Renal cortical epithelial cell (primary cell): ENCODE measurements around the gene FAM222B. TPM values are rescaled to one million over a fixed set of nuclear protein-coding genes. Genes with fewer than 3 reads are reported as not detected.
"Not testable (repeated sequence)": the region's sequence is repeated elsewhere in the genome, so short reads cannot be mapped to it uniquely, and the experiment has no call there.

Experiments
- DNase-seq: peaks from one replicate; pipeline ENCODE4 v3.0.0-alpha.2; 2011; ENCODE audit warnings: low read depth
- total RNA-seq: library from RNA; depleted of rRNA; stranded (reverse); fragments of >200 nt; gene quantifications from 2 replicates; pipeline ENCODE4 v1.2.3, GENCODE V29; 2014

FAM222B gene
- total RNA-seq, 1 donor from 2014 or later, result 14.9 TPM

DNA sequence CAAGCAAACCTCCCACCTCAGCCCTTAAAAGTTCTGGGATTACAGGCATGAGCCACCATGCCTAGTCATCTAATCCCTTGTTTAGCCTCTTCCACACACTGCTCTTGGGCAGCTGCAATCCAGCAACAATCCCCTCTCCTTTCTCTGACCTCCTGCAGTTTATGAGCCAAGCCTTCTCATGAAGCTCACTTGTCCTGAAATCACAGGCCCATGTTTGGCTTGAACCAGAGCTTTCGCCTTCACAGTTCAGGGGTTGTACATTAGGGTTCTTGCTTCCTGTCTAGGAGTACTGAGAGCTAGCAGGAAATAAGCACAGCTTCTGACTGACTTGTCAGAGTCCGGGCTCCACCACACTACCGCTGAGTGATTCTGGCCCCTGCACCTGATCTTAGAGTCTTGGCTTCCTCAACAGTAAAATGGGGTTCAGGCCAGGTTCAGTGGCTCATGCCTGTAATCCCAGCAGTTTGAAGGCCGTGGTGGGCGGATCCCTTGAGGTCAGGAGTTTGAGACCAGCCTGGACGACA lies 28.5 kb upstream of the FAM222B start:
- DNase-seq, result no peak

- DNase-seq, result no peak
Observed at GRCh38 chr17:28867276-28867675, 24.7 kb upstream of the FAM222B start.

GRCh38 chr17:28865946-28866752 lies 23.6 kb upstream of the FAM222B start:
- DNase-seq, result no peak

DNA sequence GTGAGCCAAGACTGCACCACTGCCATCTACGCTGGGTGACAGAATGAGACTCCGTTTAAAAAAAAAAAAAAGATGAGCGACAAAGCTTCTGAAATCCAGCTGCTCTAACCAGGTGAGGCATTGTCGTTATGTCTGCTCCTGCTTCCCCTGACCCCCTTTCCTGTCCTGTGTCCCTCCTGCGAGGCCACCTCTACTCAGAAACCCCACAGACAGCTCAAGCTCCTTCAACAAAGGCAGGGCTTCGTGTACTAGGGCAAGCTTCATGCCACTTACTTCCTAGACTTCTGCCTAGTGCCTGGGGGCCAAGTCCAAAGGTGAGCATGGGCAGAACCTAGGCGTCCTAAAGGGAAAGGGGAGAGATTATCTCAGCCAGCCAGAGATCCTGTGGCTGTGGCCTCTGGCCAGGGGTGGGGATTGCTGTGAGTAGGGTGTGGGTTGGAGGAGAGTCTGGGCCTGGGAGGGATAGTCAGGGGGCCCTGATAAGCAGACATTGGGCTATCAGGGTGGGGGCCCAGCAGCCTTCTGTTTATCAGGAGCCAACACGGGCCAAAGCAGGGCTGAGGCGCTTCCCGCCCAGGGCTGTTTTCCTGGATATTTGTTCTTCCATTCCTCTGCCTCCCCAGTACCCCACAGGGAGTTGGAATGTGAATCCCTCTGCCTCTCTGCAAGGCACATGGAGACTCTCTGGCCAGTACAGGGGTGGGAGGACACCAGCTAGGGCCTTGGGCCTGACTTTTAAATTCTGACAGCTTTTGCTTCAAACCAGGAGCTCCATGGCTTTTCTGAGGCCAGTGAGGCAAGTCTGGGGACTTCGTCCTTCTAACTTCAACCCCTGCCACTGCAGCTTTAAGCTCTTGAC lies 22.6 kb upstream of the FAM222B start:
- DNase-seq, result no peak

DNA sequence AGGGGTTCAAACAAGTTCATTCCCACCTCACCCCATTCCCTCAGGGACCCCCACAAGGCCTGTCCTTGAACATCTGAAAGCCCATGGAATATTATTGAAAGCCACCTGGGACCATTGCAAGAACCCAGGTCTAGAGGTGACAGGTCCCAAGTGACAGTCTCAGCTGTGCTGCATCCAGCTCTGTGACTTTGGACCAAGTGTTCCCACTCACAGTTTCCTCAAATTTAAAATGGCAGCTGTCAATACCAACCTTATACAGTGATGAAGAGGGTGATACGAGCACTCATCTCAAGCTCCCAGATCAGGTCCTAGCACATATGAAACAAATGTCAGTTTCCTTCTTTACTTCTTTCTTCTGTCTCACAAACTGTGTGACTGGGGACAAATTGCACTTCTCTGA lies 21.4 kb upstream of the FAM222B start:
- no peak for DNase-seq

DNA sequence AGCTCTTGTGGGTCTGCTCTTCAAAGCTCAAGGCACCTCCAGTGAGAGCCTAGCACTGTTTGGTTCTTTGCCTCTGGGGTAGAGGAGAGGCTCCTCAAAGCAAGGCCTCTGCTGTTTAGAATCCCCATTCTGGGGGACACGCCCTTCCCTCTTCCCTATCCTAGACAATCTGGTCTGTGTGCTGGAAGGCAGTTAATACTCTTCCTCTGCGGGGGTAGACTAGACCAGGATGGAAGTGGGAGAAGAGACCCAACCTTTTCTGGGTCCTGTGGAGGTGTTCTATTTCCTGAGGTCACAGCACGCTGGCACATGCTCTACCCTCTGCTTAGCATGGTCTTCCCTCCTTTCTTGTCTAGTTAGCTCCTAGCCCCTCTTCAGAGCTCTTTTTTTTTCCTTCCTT lies 20.0 kb upstream of the FAM222B start:
- no peak for DNase-seq

DNA sequence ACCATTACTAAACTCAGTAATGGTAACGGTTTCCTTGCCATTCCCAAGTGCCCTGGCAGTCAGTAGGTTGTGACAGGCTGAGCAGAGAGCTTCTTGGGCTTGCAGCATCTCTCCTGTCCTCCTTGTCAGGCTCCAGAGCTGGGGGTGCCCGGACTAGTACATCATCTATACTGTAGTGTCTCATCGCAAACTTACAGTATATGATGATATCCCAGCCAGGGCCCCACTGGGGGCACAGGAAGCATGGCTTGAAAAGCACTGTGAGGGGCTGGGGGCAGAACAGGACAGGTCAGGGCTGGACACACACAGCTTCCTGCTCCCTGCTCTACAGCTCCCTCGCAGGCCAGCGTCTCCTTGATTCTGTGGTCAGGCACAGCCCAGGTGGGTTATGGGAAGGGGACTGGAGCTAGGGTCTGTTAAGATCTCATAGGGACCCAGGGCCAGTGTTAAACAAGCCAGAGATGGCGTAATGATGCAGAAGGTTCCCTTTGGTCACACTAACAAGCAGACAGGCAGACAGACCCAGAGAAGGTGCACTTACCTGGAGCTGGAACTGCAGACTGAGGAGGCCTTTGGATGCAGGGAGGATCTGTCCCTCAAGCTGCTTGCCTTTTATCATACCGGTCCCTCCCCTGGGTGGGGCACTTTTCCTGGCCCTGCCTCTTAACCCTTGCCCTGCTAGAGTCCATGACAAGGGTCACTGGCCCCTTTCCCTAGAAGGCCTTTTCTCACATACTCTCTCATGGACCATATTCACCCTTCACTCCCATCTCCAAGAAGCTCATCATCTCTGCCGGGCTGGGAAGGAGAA lies 19.0 kb upstream of the FAM222B start:
- DNase-seq, result no peak

- no peak for DNase-seq
Observed at GRCh38 chr17:28860363-28860808, 17.8 kb upstream of the FAM222B start.

DNA sequence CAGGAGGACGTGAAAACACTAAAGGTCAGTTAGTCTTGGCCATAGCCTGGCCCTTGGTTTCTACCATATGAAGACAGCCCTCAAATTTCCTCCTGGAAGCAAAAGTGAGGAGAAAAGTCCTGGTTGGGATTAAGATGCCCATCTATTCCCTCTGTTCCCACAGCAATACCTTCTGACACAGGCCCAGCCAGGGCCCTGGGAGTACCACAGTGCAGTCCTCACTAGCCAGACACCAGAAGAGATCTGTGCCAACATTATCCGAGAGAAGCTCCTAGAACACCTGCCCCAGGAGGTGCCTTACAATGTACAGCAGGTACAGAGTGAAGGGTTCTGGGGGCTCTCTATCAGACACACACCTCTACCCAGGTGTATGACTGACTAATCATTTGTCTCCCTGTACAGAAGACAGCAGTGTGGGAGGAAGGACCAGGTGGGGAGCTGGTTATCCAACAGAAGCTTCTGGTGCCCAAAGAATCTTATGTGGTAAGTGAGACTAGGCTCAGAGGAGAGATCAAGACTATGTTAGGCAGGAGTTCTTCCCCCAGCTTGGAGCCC lies 16.3 kb upstream of the FAM222B start:
- DNase-seq, result no peak

DNA sequence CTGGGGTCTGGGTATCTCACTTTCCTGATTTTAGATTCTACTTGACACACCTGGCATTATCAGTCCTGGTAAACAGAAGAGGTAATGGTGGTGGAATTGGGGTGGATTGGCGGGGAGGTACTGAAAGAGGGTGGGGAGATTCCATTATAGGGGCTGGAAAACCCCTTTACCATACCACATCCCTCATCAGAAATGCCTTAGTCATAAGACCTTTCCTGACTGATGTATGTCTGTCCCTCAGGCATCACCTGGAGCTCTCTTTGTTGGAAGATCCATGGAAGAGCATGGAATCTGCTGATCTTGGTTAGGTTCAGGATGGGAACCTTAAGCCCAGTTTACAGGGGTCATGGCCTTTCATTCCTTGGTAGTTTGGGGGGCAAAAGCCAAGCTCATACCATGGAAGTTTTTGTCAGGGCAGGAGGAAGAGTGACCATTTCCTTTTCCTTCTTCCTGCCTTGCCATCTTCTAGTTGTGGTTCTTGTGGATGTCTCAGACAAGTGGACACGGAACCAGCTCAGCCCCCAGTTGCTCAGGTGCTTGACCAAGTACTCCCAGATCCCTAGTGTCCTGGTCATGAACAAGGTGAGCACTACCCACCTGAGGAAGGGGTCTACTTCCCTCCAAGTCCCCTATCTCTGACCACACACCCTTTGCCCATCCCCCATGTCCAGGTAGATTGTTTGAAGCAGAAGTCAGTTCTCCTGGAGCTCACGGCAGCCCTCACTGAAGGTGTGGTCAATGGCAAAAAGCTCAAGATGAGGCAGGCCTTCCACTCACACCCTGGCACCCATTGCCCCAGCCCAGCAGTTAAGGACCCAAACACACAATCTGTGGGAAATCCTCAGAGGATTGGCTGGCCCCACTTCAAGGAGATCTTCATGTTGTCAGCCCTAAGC lies 15.6 kb upstream of the FAM222B start:
- no peak for DNase-seq

GRCh38 chr17:28856028-28856574 lies 13.5 kb upstream of the FAM222B start:
- no peak for DNase-seq

- DNase-seq, result no peak
Observed at GRCh38 chr17:28855336-28855679, 12.7 kb upstream of the FAM222B start.

DNA sequence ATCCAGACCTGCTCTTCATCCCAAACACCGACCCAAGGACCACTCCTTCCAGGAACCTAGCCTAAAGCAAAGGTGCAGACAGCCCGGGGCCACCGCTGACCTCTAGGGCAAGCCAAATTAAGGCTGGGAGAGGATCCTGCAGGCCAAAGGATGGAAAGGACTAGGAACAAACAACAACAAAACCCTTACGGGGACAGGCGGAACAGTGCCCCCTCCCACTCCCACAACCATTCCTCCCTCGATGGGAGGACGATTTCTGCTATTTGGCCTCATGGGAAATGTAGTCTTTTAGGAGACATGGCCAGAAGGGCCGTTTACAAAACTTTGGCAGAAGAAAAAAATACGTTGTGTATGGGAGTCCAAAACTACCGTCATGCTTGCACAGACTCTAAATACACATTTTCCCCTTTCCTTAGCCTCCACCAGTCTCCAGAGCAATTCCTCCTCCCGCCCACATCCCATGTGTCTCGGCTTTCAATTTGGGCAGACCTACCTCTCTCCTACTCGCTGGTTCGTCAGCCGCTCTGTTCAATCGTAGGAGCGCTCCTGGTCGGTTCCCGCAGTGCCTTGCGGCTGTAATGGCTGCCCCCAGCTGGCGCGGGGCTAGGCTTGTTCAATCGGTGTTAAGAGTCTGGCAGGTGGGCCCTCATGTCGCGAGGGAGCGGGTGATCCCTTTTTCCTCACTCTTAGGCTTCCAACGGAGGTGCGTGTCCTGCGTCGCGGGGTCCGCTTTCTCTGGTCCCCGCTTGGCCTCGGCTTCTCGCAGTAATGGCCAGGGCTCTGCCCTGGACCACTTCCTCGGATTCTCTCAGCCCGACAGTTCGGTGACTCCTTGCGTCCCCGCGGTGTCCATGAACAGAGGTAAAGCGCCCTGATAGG lies 12.1 kb upstream of the FAM222B start, which contains the start of gene ERAL1:
TSS of gene ERAL1 (plus strand) at position 560 of the 879 bp plus-strand sequence. CDS start at position 579, 19 bp downstream.
- DNase-seq, result peak; percentile 81

DNA sequence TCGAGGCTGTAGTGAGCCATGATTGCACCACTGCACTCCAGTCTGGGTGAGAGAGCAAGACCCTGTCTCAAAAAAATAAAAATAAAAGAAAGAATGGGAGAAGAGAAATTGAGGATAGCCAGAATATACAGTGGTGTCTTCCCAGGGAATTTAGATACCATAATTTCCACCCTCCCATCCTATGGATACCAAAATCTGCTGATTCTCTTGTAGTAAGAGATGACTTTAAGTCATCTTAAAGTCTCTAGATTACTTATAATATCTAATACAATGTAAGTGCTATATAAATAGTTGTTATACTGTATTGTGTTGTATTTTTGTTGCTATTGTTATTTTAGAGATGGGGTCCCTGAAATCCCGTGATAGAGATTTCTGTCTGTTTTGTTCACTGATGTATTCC lies 10.7 kb upstream of the FAM222B start:
- DNase-seq, result no peak

DNA sequence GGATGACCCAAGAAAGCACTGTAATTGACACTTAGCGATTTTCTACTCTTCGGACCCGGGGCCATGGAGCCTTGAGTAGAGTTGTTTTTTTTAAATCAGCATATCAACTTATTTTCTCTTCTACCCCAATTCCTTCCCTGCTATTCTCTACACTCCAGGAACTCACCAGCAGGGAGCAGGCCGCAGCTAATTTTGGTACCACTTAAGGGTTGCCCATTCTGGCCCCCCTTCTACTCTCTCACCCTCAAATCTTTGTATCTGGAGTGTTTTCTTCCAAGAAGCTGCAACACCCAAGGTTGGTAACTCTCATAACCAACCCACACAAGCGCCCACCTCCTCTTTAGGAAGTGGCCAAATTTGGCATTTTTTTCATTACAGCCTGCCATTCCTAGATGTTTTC lies 6.7 kb upstream of the FAM222B start:
- DNase-seq, result no peak

DNA sequence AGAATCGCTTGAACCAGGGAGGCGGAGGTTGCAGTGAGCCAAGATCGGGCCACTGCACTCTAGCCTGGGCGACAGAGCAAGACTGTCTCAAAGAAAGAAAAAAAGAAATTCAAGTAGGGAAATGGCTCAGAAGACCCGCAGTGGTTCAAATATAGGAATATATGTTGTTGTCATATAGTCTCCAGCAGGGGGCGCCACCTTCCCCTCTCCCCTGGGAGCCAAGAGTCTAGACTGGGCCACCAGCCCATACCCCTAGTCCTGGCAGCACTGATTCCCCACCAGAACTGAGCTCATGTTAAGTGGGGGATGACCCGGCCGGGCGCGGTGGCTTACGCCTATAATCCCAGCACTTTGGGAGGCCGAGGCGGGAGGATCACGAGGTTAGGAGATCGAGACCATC lies 6.1 kb upstream of the FAM222B start:
- DNase-seq, result not testable (repeated sequence)

DNA sequence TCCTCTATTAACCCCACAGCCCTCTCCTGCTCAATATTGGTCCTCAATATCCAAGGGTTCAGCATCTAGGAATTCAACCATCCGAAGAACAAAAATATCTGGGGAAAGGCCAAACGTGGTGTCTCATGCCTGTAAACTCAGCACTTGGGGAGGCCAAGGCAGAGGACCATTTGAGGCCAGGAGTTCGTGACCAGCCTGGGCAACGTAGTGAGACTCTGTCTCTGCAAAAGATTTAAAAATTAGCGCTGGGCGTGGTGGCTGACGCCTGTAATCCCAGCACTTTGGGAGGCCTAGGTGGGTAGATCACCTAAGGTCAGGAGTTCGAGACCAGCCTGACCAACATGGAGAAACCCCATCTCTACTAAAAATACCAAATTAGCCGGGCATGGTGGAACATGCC lies 4.1 kb upstream of the FAM222B start:
- not testable (repeated sequence) for DNase-seq

DNA sequence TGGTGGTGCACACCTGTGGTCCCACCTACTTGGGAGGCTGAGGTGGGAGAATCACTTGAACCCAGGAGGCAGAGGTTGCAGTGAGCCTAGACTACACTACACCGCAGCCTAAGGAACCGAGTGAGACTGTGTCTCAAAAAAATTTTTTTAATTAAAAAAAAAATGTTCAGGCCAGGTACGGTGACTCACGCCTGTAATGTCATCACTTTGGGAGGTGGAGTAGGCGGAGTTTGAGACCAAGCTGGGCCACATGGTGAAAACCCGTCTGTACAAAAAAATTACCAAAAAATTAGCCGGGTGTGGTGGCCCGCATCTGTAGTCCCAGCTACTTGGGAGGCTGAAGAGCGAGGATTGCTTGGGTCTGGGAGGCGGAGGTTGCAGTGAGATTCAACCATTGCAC lies 3.6 kb upstream of the FAM222B start:
- no peak for DNase-seq

GRCh38 chr17:28843816-28844148 lies 1.2 kb upstream of the FAM222B start:
- DNase-seq, result no peak
